ENCODE results near the gene POLR3GL. TPM values are rescaled to one million over a fixed set of nuclear protein-coding genes. Genes with fewer than 3 reads are reported as not detected.
"Not testable (repeated sequence)": the region's sequence is repeated elsewhere in the genome, so short reads cannot be mapped to it uniquely, and the experiment has no call there.

The POLR3GL gene
- total RNA-seq, 1 donor from 2014 or later, result 22.9 TPM

GRCh38 chr1:145927916-145928643 is 36.4 kb upstream of the POLR3GL start:
- H3K9me3 ChIP-seq, result no peaks in the 10 kb centered on the region
- H3K4me1 ChIP-seq, result peaks cover 6 to 12% of the 10 kb centered on the region in 2 donors
- intact Hi-C loops (cut with DNase I), result loop anchor here (1.0 to 2.0 kb wide), 3 partner anchors 19 to 85 kb away; partner anchors contain the start of gene LIX1L
- no peak for TF ChIP-seq CTCF (IDR thresholded peaks at IDR 0.05)
- DNase-seq (ENCODE audit: low spot score in 2 of 2), result no peak
- H3K36me3 ChIP-seq, result peaks cover 13 to 24% of the 10 kb centered on the region in 2 donors
- peak overlapping the region; percentile 97 to 98 for H3K27ac ChIP-seq
- H3K27me3 ChIP-seq, result no peaks in the 10 kb centered on the region
- H3K4me3 ChIP-seq, result peak overlapping the region; percentile 70 to 73

- H3K27ac ChIP-seq; H3K27me3 ChIP-seq; DNase-seq (ENCODE audit: low spot score in 2 of 2); intact Hi-C loops (cut with DNase I); H3K4me3 ChIP-seq; H3K9me3 ChIP-seq; H3K4me1 ChIP-seq: not testable (repeated sequence)
- H3K36me3 ChIP-seq, result peaks cover 40 to 56% of the 10 kb centered on the region in 2 donors
These were observed 31.9 kb upstream of the POLR3GL start for GRCh38 chr1:145932522-145933009.

GRCh38 chr1:145935708-145936107 is 28.8 kb upstream of the POLR3GL start:
- Histone ChIP-seq H3K27ac (no peak overlapping the region), H3K36me3 (peaks cover 45 to 56% of the 10 kb centered on the region in 2 donors), H3K9me3 (no peaks in the 10 kb centered on the region), H3K4me1 (no peaks in the 10 kb centered on the region), H3K4me3 (no peak overlapping the region), H3K27me3 (no peaks in the 10 kb centered on the region)
- intact Hi-C loops (cut with DNase I), result no loop called here
- no peak for DNase-seq (ENCODE audit: low spot score in 2 of 2)
- TF ChIP-seq CTCF (IDR thresholded peaks at IDR 0.05), result no peak

GRCh38 chr1:145936247-145936646 is 28.2 kb upstream of the POLR3GL start:
- no peak for TF ChIP-seq CTCF (IDR thresholded peaks at IDR 0.05)
- no peak overlapping the region for H3K4me3 ChIP-seq
- H3K36me3 ChIP-seq, result peaks cover 46 to 53% of the 10 kb centered on the region in 2 donors
- H3K27me3 ChIP-seq, result no peaks in the 10 kb centered on the region
- DNase-seq (ENCODE audit: low spot score in 2 of 2), result no peak
- H3K9me3 ChIP-seq, result no peaks in the 10 kb centered on the region
- intact Hi-C loops (cut with DNase I), result no loop called here
- H3K27ac ChIP-seq, result no peak overlapping the region
- no peaks in the 10 kb centered on the region for H3K4me1 ChIP-seq

GRCh38 chr1:145937436-145937835 is 27.1 kb upstream of the POLR3GL start:
- Histone ChIP-seq H3K9me3 (no peaks in the 10 kb centered on the region), H3K27ac (no peak overlapping the region), H3K36me3 (peaks cover 51 to 59% of the 10 kb centered on the region in 2 donors), H3K4me1 (no peaks in the 10 kb centered on the region), H3K4me3 (no peak overlapping the region), H3K27me3 (no peaks in the 10 kb centered on the region)
- no peak for DNase-seq (ENCODE audit: low spot score in 2 of 2)
- intact Hi-C loops (cut with DNase I), result no loop called here
- TF ChIP-seq CTCF (IDR thresholded peaks at IDR 0.05), result no peak

GRCh38 chr1:145942405-145942804 is 22.1 kb upstream of the POLR3GL start:
- peaks cover 40 to 48% of the 10 kb centered on the region in 2 donors for H3K36me3 ChIP-seq
- H3K4me1 ChIP-seq, result no peaks in the 10 kb centered on the region
- H3K9me3 ChIP-seq, result no peaks in the 10 kb centered on the region
- no peak overlapping the region for H3K4me3 ChIP-seq
- no peak overlapping the region for H3K27ac ChIP-seq
- no peak for TF ChIP-seq CTCF (IDR thresholded peaks at IDR 0.05)
- intact Hi-C loops (cut with DNase I), result no loop called here
- H3K27me3 ChIP-seq, result no peaks in the 10 kb centered on the region
- DNase-seq (ENCODE audit: low spot score in 2 of 2), result no peak
